Uterus (tissue), 2 donors: ENCODE measurements around the gene PSG6.
"Not testable (repeated sequence)": the region's sequence is repeated elsewhere in the genome, so short reads cannot be mapped to it uniquely, and the experiment has no call there.

Experiments
- CTCF ChIP-seq, 4 experiments: fragments of 200-600 bp in 2 of 4; fragments of 450-650 bp in 2 of 4; sonication (generic) in 2 of 4; IDR thresholded peaks; one replicate each; pipeline ENCODE4 v1.5.1; 2016 to 2019; ENCODE audit warnings: antibody characterized with exemption in 4 of 4, mild to moderate bottlenecking in 2 of 4, moderate library complexity in 1 of 4
- POLR2A ChIP-seq, 2 donors: fragments of 450-650 bp; IDR thresholded peaks; one replicate each; pipeline ENCODE4 v1.6.1; 2016; ENCODE audit warnings: antibody characterized with exemption in 2 of 2, mild to moderate bottlenecking in 1 of 2, moderate library complexity in 1 of 2

DNA sequence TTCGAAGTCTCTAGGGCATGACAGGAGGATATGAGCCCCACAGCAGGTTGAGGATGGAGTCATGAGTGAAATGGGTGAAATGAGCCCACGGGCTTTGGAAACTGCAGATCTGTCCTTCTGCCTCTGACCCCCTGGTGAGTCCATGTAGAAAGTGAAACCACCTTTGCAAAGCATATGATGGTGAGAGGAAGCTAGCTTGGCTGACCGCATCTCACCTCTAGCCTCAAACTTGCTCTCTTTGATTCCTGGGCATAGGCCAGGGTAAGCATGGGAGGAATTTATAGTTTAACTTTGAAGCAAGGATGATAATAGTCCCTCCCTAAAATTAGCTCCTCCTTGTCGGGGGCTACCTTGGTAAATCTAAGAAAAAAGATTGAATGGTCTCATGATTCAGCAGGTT lies 34.4 kb upstream of the PSG6 start:
- not testable (repeated sequence) for TF ChIP-seq CTCF, POLR2A (IDR thresholded peaks at IDR 0.05)
